HG02840 (cell line): ENCODE measurements around the gene CA9.

Experiments
- ATAC-seq: cut with Tn5 transposase; IDR thresholded peaks from one replicate; pipeline ENCODE4 v1.9.1; 2021; ENCODE audit warnings: mild to moderate bottlenecking, moderate library complexity, moderate number of reproducible peaks; ENCODE audit not compliant: unreplicated experiment, low FRiP score

Gene CA9

DNA sequence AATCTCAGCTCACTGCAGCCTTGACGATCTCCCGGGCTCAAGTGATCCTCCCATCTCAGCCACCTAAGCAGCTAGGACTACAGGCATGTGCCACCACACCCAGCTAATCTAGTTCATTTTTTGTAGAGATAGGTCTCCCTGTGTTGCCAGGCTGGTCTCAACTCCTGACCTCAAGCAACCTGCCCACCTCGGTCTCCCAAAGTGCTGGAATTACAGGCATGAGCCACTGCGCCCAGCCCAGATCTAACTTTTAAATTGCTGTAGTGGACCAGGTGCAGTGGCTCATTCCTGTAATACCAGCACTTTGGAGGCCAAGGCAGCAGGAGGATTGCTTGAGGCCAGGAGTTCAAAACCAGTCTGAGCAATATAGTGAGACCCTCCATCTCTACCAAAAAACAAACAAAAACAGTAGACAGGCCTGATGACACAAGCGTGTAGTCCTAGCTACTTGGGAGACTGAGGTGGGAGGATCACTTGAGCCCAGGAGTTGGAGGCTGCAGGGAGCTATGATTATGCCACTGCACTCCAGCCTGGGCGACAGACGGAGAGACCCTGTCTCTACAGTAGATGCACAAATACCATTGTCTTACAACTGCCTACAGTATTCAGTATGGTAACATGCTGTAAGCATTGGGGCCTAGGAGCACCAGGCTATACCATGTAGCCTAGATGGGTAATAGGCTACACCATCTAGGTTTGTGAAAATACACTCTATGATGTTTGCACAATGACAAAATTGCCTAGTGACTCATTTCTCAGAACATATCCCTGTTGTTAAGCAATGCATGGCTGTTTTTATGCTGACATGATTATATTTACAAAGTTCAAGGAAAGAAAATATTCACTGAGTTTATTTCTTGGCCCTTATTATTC is 21.5 kb upstream of the CA9 start:
- ATAC-seq, result no peak

DNA sequence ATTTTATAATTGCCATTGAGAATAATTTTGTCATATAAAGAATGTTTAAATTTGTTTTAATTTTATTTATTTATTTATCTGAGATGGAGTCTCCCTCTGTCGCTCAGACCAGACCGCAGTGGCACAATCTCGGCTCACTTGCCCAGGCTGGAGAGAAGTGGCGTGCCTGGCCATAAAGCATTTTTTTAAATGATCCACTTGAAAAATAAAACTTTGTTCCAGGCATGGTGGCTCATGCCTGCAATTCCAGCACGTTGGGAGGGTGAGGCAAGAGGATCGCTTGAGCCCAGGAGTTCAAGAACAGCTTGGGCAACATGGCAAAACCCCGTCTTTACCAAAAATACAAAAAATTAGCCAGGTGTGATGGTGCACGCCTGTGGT is 20.9 kb upstream of the CA9 start:
- ATAC-seq, result no peak

DNA sequence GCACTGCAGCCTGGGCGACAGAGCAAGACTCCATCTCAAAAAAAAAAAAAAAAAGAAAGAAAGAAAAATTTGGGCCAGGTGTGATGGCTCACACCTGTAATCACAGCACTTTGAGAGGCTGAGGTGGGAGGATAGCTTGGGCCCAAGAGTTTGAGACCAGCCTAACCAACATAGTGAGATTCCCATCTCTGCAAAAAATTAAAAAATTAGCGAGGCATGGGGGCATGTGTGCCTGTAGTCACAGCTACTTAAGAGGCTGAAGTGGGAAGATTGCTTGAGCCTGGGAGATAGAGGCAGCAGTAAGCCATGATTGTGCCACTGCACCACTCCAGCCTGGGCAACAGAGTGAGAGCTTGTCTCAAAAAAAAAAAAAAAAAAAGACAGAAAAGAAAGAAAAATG is 20.1 kb upstream of the CA9 start:
- no peak for ATAC-seq

DNA sequence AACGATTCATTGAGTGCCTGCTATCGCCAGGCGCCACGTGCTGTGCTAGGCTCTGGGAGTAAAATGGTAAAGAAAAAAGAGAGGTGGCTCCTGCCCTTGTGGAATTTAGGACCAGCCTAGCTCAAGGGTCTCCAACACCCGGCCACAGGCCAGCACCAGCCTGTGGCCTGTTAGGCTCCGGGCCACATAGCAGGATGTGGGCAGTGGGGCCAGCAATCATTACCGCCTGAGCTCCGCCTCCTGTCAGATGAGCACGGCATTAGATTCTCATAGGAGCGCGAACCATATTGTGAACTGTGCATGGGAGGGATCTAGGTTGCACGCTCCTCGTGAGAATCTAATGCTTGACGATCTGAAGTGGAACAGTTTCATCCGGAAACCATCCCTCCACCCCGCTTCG is 17.4 kb upstream of the CA9 start:
- ATAC-seq, result no peak

DNA sequence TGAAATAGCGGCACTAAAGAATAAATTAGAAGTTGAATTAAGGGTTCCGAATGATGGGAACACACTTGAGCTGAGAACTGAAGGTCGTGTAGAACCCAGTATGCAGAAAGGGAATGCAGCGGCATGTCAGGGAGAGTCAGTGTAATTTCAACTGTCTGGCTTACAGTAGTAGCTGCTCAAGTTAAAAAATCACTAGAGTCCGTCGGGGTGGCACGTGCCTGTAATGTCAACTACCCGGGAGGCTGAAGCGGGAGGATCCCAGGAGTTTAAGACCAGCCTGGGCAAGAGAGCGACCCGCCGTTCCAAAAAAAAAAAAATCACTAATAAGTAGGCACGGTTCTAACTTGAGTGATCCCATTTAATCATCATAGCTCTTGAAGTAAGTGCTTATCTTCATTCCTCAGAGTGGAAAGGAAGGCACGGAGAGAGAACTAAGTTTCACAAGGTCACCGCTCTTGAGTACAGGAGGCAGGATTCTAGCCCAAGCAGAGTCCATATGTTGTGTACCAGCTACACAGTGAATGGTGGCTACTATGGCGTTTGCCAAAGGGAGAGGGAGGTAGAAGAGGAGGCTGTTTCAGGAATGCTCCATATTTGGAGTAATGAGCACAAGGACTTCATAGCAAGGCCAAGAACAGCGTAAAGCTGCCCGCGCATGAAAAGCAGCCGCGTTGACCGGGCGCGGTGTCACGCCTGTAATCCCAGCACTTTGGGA is 16.7 kb upstream of the CA9 start:
- ATAC-seq, result no peak

DNA sequence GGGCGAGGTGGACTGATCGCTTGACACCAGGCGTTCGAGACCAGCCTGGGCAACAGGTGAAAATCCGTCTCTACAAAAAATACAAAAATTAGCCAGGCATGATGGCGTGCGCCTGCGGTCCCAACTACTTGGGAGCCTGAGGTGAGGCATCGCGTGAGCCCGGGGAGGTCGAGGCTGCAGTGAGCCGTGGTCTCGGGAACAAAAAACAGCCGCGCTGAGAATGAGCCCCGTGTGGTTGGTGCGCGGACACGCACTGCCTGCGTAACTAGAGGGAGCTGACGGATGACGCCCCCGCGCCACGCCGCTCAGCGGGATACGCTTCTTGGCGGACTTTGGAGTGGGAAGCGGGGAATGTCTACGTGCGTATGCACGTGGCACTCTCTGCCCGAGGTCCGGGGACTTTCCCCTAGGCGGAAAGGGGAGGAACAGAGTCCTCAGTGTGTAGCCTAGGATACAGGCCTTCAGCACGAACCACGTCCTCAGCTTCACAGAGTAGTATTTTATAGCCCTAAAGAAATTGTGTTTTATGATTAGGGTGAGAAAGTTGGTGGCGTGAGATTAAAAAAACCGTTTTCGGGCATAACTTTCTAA is 16.1 kb upstream of the CA9 start, which contains the start of gene RMRP:
RMRP (minus strand) TSS at position 474 of the 591 bp plus-strand sequence.
- peak; percentile 85 for ATAC-seq

DNA sequence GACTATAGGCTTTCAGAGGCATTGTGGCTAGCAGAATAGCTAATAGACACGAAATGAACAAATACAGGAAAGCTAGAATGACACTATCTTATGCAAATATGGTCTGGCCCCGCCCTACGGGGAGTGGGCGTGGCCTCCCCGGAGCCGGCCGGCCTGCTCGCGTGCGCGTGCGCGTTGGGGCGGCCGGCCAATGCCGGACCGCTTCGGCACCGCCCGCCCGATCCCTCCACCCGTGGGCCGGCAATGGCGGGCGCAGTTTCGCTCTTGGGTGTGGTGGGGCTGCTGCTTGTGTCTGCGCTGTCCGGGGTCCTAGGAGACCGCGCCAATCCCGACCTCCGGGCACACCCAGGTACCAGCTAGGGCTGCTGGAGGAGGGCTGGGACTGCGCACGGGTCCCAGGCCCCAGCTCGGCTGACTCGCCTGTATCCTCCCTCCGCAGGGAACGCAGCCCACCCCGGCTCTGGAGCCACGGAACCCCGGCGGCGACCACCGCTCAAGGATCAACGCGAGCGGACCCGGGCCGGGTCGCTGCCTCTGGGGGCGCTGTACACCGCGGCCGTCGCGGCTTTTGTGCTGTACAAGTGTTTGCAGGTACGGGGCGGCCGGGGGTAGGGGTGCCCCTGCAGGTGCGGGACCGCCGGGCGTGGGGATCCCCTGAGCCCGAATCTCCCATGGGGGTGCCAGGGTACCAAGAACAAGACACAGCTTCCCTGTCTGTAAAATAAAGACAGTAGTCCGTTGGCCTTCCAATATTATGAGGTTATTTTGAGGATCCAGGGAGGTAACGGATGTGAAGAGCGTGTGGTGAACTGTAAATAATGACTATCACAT is 15.4 kb upstream of the CA9 start, which contains the start of gene CCDC107:
CCDC107 (plus strand) TSS at position 156 of the 831 bp plus-strand sequence; CDS start at position 244, 88 bp downstream.
- ATAC-seq, result peak; percentile 64

DNA sequence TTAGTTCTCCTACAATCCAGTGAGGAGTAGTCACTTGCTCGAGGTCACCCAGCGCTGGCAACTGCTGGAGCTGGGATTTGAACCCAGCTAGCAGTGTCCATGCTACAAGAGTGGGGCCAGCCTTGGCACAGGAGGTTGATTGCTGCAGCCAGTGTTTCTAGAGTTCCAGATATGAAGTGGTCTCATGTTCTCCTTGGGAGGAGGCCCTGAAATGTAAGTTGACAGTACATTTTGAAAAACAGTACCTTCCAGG is 14.8 kb upstream of the CA9 start:
- no peak for ATAC-seq

DNA sequence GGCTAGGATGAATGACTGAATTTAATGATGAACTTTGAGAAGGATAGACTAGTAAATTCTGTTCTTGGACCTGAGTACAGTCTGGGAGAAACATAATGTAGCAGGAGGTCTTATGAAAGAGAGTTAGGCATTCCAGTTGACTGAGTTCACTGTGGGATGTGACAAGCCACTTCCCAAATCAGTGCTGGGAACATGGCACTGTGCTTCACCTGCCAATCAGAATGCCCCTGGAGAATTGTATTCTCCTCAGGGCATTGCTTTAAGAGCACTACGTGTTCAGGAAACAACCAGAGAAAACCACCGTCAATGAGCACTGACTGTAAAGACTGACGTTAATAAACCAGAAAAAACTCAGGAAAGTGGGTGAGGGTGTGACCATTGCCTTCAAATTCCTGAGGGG is 14.4 kb upstream of the CA9 start:
- no peak for ATAC-seq

DNA sequence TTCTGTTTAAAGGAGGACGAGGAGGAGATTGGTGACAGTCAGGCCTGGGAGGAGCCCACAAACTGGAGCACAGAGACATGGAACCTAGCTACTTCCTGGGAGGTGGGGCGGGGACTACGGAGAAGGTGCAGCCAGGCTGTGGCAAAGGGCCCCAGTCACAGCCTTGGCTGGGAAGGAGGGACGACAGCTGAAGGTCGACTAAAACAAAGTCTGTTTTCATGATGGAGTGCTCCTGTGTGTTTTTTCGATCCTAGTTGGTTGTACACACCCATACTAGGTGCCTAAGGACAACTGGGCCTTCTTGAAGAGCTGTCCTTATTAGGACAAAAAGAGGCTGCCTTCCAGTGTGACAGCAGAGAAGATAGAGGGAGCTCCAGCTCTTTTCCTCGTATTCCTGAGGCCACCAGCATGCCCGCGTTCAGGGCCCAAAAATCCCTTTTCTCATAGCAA is 12.7 kb upstream of the CA9 start:
- ATAC-seq, result no peak

DNA sequence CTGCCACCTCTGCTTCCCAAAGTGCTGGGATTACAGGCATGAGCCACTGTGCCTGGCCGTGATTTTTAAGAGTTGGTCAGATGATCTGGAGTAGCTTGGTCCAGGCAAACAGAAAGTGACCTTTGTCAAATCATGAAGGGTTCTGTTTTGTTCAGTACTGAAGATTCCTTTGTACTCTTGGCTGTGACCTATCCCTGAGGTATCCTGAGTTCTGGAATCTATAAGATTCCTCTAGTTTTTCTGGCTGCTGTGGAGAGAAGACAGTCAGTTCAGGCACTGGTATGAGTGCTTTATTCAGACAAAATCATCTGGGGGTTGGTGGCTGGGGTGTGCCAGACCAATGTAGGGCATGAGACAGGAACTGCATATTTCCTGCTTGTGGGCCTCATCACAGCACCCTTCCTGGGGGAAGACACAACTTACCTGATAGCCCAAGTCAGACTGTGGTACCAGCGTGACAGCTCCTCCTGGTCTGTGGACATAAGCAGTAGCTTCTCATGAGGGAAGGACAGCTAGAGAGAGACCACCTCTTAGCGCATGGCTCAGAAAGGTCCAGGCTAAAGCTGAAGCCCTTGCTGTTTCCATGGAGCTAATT is 11.9 kb upstream of the CA9 start:
- no peak for ATAC-seq

DNA sequence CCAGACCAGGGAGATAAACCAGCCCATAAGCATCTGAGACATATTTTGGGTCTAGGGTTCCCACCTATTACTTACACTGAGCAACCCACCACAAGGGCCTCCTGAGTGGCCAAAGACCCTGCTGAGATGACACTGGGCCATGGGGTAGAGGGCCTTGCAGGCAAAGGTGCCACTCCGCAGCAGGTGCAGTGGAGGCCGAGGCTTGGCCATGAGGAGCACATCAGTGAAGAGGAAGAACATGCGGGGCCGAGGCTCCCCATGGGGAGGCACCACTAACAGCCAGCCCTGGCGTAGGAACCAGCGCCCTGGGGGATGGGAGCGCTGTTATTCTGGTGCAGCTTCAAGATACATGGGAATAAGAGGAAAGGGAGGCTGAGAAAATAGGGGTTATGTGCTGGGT is 11.3 kb upstream of the CA9 start:
- no peak for ATAC-seq

DNA sequence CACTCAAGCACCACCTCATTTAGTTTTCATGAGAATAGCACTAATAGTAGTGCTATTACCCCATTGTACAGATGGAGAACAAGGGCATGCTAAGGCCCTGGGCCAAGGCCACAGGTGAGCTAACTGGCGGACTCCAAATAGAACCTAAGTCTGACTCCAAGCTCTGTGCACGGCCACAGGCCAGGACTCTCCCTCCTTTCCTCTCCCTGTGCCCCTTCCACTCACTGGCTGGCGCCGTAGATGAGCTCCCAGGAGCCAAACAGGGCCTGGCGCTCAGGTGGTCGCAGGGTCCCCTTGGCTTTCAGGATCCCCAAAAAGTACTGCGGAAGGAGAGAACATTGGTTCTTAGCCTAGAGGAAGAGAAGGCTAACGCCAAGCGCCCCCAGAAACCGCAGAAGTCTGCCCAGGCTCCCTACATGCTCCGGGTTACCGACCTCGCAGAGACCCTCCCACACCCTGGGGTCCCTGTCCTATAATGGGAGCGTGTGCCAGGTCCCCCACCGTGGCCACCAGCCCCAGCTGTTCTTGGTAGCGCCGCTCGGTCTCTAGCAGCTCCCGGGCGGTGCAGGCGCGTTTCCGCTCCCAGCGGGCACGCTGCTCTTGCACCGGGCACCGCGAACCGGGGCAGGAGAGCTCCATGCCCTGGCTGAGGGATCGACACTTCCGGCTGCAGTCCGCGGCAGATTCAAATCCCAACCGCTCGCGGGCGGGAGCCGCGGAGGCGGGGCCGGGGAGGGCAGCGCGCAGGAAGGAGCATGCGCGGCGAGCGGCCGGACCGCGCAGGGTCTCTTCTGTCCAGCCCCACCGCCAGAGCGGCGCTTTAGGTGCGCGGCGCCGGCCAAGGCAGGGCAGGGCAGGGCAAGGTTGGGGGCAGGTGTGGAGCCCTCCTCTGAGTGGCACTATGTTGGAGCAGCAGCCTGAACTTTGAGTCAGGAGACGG is 8.9 kb upstream of the CA9 start, which contains the start of gene ARHGEF39:
ARHGEF39 (minus strand) TSS at position 665 of the 940 bp plus-strand sequence; CDS start at position 639, 26 bp downstream.
- peak; percentile 51 for ATAC-seq

DNA sequence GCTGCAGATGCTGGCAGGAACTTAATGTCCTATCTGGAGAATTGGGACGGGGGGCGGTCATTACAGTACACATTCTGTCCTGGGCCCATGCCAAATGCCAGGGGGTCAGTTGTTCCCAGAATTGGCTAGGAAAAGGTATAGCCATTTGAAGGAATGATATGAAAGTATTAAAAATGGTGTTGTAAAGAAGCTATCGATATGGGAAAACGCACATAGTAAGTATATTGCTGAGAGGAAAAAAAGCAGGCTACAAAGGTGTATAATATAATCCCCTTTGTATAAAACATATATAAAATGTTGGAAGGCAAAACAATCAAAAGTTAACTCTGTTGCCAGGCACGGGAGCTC is 8.3 kb upstream of the CA9 start:
- ATAC-seq, result no peak

DNA sequence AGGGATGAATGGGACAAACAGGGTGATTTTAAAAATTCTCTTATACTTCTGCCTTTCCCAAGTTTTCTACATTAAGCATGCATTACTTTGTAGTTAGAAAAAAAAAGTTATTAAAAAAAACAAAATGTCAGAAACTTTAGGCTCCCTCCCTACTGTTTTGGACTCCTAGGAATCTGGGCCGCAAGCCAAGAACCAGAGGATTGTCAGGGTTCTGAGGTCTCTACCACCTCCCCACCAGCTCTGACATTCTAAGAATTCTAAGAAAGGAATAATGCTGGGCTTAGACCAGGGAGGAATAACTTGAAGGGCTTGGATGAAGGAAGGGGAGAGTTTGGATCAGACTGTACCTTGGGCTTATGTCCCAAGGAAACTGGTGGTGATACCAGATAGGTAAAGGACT is 7.7 kb upstream of the CA9 start:
- ATAC-seq, result no peak

DNA sequence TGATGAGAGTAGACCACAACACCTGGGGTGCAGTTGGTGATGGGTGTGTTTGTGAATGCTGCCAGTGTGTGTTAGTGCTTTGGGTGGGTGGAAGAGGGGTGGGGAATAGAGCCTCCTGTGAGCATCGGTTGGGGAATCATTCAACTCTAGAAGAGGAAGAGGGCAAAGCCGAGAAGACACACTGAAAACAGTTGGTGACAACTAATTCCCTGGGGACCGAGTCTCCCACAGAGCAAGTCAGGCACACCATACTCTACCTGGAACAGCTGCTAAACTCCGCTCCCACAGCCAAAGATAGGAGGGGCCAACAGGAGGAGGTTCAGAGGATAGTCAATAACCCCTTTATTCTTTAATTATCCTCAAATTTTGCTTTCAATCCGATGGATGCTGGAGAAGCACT is 7.2 kb upstream of the CA9 start:
- no peak for ATAC-seq

DNA sequence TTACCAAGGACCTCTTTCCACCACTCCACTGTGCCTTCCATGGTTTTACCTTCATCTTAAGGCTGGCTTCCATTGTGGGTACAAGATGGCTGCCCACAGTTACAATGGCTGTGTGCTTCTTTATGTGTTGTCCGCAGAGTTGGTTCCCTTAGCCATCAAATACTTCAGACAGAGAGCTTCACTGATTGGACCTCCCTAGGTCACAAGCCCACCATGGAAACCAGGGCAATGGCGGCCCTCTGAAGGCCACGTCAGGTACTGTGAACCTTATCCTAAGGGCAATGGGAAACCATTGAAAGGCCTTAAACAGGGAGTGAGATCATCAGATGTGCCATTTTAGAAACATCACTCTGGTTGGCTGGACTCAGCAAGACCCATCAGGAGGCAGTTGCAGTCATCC is 5.8 kb upstream of the CA9 start:
- no peak for ATAC-seq

DNA sequence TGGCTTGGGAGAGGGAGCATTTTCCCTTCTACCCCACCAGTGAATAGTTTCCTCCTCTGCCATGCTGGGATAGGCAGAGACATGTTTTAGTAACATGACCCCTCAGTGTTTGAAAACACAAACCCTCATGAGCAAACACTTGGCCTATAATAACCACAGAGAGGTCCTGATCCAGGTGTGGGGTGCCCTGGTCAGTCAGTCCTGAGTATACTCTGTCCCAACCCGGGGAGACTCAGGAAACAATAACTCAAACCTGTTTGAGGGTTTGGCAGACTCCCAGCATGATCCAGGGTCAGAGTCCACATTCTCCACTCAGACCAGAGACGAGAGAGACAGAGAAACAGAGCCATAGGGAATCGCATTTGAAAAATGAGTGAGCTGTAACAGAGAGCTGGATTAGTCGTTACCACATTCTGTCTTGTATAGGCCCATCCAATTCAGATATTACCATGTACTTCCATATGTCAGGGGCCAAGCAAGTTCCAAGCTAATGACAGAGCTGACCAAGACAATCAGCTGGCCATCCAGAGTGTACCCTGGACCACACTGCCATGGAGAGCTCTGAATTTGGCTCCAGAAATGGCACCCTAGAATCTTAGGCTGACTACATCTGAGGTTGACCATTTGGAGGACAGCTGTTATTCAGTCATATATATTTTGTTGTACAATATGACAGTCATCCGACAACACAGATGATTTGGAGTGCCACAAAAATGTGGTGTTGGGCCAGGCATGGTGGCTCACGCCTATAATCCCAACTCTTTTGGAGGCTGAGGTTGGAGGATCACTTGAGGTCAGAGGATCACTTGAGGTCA is 4.2 kb upstream of the CA9 start:
- ATAC-seq, result no peak

DNA sequence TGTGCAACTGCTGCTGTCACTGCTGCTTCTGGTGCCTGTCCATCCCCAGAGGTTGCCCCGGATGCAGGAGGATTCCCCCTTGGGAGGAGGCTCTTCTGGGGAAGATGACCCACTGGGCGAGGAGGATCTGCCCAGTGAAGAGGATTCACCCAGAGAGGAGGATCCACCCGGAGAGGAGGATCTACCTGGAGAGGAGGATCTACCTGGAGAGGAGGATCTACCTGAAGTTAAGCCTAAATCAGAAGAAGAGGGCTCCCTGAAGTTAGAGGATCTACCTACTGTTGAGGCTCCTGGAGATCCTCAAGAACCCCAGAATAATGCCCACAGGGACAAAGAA is 265 bp downstream of the CA9 start:
- ATAC-seq, result no peak
